Adipocyte (in vitro differentiated cells): ENCODE measurements around the gene ADAD2.

Experiments used
- DNase-seq: peaks from one replicate; pipeline ENCODE4 v3.0.0-alpha.2; 2015; ENCODE audit warnings: low read depth
- H3K27me3 ChIP-seq: replicated peaks from 2 replicates; pipeline ENCODE4 v1.7.0; 2013; ENCODE audit warnings: mild to moderate bottlenecking, low read length, moderate library complexity; ENCODE audit not compliant: control insufficient read depth, insufficient read depth
- H3K36me3 ChIP-seq: 2 replicates; pipeline ENCODE4 v1.7.0; 2013; ENCODE audit warnings: low read length, mild to moderate bottlenecking, moderate library complexity; ENCODE audit not compliant: control insufficient read depth, insufficient read depth, severe bottlenecking
- H3K4me1 ChIP-seq: 2 replicates; pipeline ENCODE4 v1.7.0; 2013; ENCODE audit warnings: mild to moderate bottlenecking, low read length, moderate library complexity; ENCODE audit not compliant: control insufficient read depth, insufficient read depth
- H3K4me3 ChIP-seq: 2 replicates; pipeline ENCODE4 v1.7.0; 2013; ENCODE audit warnings: mild to moderate bottlenecking, low read length, moderate library complexity
- H3K9ac ChIP-seq: 2 replicates; pipeline ENCODE4 v1.7.0; 2013; ENCODE audit warnings: mild to moderate bottlenecking, low read length, moderate library complexity
- H3K9me3 ChIP-seq: 2 replicates; pipeline ENCODE4 v1.7.0; 2013; ENCODE audit warnings: mild to moderate bottlenecking, low read length, moderate library complexity; ENCODE audit not compliant: control insufficient read depth

ADAD2 gene

GRCh38 chr16:84229471-84229870, 38.5 kb downstream of the ADAD2 start:
- no peak for DNase-seq
- Histone ChIP-seq H3K9ac (no peak overlapping the region), H3K4me3 (no peak overlapping the region), H3K4me1 (peaks cover 6% of the 10 kb centered on the region), H3K36me3 (no peaks in the 10 kb centered on the region), H3K9me3 (no peaks in the 10 kb centered on the region), H3K27me3 (peaks cover 35% of the 10 kb centered on the region)

- H3K4me1 ChIP-seq = peaks cover 6% of the 10 kb centered on the region
- peaks cover 35% of the 10 kb centered on the region for H3K27me3 ChIP-seq
- no peaks in the 10 kb centered on the region for H3K9me3 ChIP-seq
- no peak for DNase-seq
- no peak overlapping the region for H3K4me3 ChIP-seq
- H3K36me3 ChIP-seq = no peaks in the 10 kb centered on the region
- H3K9ac ChIP-seq = no peak overlapping the region
Observed at GRCh38 chr16:84232060-84232459, 41.1 kb downstream of the ADAD2 start.

GRCh38 chr16:84232969-84233368, 42.0 kb downstream of the ADAD2 start:
- DNase-seq = no peak
- H3K9me3 ChIP-seq = no peaks in the 10 kb centered on the region
- H3K27me3 ChIP-seq = peaks cover 44% of the 10 kb centered on the region
- no peak overlapping the region for H3K4me3 ChIP-seq
- peaks cover 2% of the 10 kb centered on the region for H3K4me1 ChIP-seq
- no peak overlapping the region for H3K9ac ChIP-seq
- H3K36me3 ChIP-seq = no peaks in the 10 kb centered on the region

- Histone ChIP-seq H3K9me3 (no peaks in the 10 kb centered on the region), H3K36me3 (no peaks in the 10 kb centered on the region), H3K4me3 (no peak overlapping the region), H3K4me1 (no peaks in the 10 kb centered on the region), H3K9ac (no peak overlapping the region), H3K27me3 (peaks cover 48% of the 10 kb centered on the region)
- no peak for DNase-seq
Observed at GRCh38 chr16:84233748-84234147, 42.8 kb downstream of the ADAD2 start.

GRCh38 chr16:84234321-84235241, 43.6 kb downstream of the ADAD2 start:
- H3K4me3 ChIP-seq = no peak overlapping the region
- no peaks in the 10 kb centered on the region for H3K4me1 ChIP-seq
- no peak overlapping the region for H3K9ac ChIP-seq

GRCh38 chr16:84236671-84237070, 45.7 kb downstream of the ADAD2 start:
- H3K36me3 ChIP-seq = no peaks in the 10 kb centered on the region

More at GRCh38 chr16:84234321-84235241, 43.6 kb downstream of the ADAD2 start:
- H3K9me3 ChIP-seq = no peaks in the 10 kb centered on the region
- no peaks in the 10 kb centered on the region for H3K36me3 ChIP-seq
- no peak for DNase-seq
- H3K27me3 ChIP-seq = peaks cover 55% of the 10 kb centered on the region

GRCh38 chr16:84237994-84238750, 47.2 kb downstream of the ADAD2 start:
- Histone ChIP-seq H3K4me1 (no peaks in the 10 kb centered on the region), H3K9me3 (no peaks in the 10 kb centered on the region), H3K4me3 (no peak overlapping the region), H3K27me3 (peaks cover 65% of the 10 kb centered on the region), H3K36me3 (no peaks in the 10 kb centered on the region), H3K9ac (no peak overlapping the region)
- DNase-seq = no peak

More at GRCh38 chr16:84236671-84237070, 45.7 kb downstream of the ADAD2 start:
- DNase-seq = no peak
- no peak overlapping the region for H3K4me3 ChIP-seq
- H3K9ac ChIP-seq = no peak overlapping the region
- no peaks in the 10 kb centered on the region for H3K4me1 ChIP-seq
- peaks cover 63% of the 10 kb centered on the region for H3K27me3 ChIP-seq
- no peaks in the 10 kb centered on the region for H3K9me3 ChIP-seq

GRCh38 chr16:84239141-84239769, 48.3 kb downstream of the ADAD2 start:
- Histone ChIP-seq H3K4me1 (no peaks in the 10 kb centered on the region), H3K27me3 (peaks cover 68% of the 10 kb centered on the region), H3K9ac (no peak overlapping the region), H3K9me3 (peaks cover 3% of the 10 kb centered on the region), H3K4me3 (no peak overlapping the region), H3K36me3 (no peaks in the 10 kb centered on the region)
- peak; percentile 34 for DNase-seq

- Histone ChIP-seq H3K27me3 (peaks cover 70% of the 10 kb centered on the region), H3K4me3 (no peak within 1 kb of the TSS), H3K36me3 (no peaks in the 10 kb centered on the region), H3K9ac (no peak within 1 kb of the TSS), H3K4me1 (no peaks in the 10 kb centered on the region), H3K9me3 (peaks cover 7% of the 10 kb centered on the region)
- no peak for DNase-seq
Observed at GRCh38 chr16:84239909-84240308, 49.0 kb downstream of the ADAD2 start, which contains the start of gene KCNG4. Gene KCNG4, minus strand, starts transcription at chr16:84240012. Its CDS starts 2,527 bp downstream, at chr16:84237485.

GRCh38 chr16:84240455-84240854, 49.5 kb downstream of the ADAD2 start:
- Histone ChIP-seq H3K4me1 (no peaks in the 10 kb centered on the region), H3K27me3 (peaks cover 75% of the 10 kb centered on the region), H3K9me3 (peaks cover 10% of the 10 kb centered on the region), H3K36me3 (no peaks in the 10 kb centered on the region), H3K9ac (no peak overlapping the region), H3K4me3 (no peak overlapping the region)
- no peak for DNase-seq

- Histone ChIP-seq H3K9me3 (peaks cover 10% of the 10 kb centered on the region), H3K36me3 (no peaks in the 10 kb centered on the region), H3K27me3 (peaks cover 70% of the 10 kb centered on the region), H3K9ac (no peak overlapping the region), H3K4me3 (no peak overlapping the region), H3K4me1 (no peaks in the 10 kb centered on the region)
- DNase-seq = no peak
Observed at GRCh38 chr16:84241778-84242177, 50.8 kb downstream of the ADAD2 start.
